Measurements from ENCODE around the gene HOXB9. TPM values are rescaled to one million over a fixed set of nuclear protein-coding genes. Genes with fewer than 3 reads are reported as not detected.

The HOXB9 gene
- total and polyA plus RNA-seq, 12 donors: 0.11 to 2.7 (median 0.68) TPM; not detected in 2

DNA sequence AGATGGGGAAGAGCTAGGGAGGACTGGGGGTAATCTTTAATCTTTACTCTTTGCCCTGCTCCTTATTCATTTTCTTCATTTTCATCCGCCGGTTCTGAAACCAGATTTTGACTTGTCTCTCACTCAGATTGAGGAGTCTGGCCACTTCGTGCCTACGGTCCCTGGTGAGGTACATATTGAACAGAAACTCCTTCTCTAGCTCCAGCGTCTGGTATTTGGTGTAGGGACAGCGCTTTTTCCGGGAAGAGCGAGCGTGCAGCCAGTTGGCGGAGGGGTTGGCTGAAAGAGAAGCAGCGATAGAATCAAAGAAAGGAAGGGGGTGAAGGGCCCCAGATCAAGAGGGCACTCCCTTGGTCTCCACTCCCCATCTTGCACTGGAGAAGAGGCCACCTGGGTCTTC, 3.3 kb downstream of the HOXB9 start:
- Histone ChIP-seq H3K4me3 (no peak overlapping the region), H3K4me1 (replicated peaks in 1 of 2) (peaks cover 19 to 25% of the 10 kb centered on the region in 2 donors), H3K27me3 (peaks cover 75% of the 10 kb centered on the region), H3K36me3 (replicated peaks in 1 of 2) (no peaks in the 10 kb centered on the region), H3K27ac (no peak overlapping the region), H3K9me3 (replicated peaks in 1 of 3) (no peaks in the 10 kb centered on the region)
- intact Hi-C loops (cut with DNase I): loop anchor here in 1 of 2 donors (10.0 kb wide), 1 partner anchor 468 kb away; no protein-coding TSS in a partner anchor
- no peak for DNase-seq
- 55 to 64% (median 58%) methylated on average over 11 of the region's 11 CpGs for WGBS, 4 donors
- TF ChIP-seq POLR2A (IDR thresholded peaks at IDR 0.05): no peak
- TF ChIP-seq, protein P1, sequence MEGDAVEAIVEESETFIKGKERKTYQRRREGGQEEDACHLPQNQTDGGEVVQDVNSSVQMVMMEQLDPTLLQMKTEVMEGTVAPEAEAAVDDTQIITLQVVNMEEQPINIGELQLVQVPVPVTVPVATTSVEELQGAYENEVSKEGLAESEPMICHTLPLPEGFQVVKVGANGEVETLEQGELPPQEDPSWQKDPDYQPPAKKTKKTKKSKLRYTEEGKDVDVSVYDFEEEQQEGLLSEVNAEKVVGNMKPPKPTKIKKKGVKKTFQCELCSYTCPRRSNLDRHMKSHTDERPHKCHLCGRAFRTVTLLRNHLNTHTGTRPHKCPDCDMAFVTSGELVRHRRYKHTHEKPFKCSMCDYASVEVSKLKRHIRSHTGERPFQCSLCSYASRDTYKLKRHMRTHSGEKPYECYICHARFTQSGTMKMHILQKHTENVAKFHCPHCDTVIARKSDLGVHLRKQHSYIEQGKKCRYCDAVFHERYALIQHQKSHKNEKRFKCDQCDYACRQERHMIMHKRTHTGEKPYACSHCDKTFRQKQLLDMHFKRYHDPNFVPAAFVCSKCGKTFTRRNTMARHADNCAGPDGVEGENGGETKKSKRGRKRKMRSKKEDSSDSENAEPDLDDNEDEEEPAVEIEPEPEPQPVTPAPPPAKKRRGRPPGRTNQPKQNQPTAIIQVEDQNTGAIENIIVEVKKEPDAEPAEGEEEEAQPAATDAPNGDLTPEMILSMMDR (IDR thresholded peaks at IDR 0.05): no peak

DNA sequence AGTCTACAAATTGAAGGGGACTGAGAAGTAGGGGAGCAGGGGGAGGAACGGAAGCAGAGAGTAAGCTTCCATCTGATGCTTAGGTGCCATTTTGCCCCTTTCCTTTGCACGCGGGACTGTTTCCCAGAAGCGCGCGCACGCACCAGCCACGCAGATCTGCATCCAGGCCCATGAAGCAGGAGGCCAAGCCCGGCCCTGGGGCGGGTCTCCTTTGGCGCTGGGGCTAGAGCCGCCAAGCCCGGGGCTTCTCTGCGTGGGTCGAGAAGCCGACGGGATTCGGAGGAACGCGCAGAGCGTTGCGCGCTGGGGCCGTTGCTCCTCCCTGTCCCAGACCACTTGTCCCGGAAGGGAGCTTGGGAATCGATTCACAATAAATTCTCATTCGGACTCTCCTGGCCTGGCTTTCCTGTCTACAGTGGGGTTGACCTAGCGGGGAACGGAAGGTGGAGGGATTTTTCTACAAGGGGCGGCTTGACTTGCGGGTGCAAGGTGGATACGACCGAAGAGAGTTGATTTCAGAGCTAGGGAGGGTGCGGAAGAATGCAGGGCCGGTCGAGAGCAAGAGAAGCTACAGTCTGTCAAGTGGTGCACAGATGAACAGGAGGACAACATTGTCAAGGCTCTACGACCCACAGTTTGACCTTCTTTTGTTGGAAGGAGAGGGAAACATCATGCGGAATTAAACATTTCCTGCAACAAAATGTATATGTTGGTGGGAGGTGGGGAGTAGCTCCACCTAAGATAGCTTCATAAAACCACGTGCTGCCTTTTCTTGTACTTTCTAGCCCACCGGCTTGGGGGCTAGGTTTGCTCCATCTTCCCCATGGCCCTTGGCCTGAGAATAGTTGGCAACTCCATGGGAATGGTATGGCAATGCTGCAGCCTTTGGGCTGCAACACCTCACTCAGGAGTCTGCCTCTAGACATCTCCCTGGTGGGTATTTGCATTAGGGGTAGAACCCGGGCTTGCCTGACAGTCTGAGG, 4.5 kb downstream of the HOXB9 start:
- intact Hi-C loops (cut with DNase I): loop anchor here in 1 of 2 donors (10.0 kb wide), 1 partner anchor 467 kb away; no protein-coding TSS in a partner anchor
- Histone ChIP-seq H3K27me3 (peaks cover 75% of the 10 kb centered on the region), H3K9me3 (replicated peaks in 1 of 3) (no peaks in the 10 kb centered on the region), H3K4me1 (replicated peaks in 1 of 2) (peaks cover 19 to 26% of the 10 kb centered on the region in 2 donors), H3K27ac (no peak overlapping the region), H3K4me3 (no peak overlapping the region), H3K36me3 (replicated peaks in 1 of 2) (no peaks in the 10 kb centered on the region)
- no peak for TF ChIP-seq POLR2A (IDR thresholded peaks at IDR 0.05)
- TF ChIP-seq, protein P1 (IDR thresholded peaks at IDR 0.05): no peak
- DNase-seq: no peak
- WGBS, 4 donors: 31 to 46% (median 38%) methylated on average over 22 to 41 of the region's 41 CpGs

DNA sequence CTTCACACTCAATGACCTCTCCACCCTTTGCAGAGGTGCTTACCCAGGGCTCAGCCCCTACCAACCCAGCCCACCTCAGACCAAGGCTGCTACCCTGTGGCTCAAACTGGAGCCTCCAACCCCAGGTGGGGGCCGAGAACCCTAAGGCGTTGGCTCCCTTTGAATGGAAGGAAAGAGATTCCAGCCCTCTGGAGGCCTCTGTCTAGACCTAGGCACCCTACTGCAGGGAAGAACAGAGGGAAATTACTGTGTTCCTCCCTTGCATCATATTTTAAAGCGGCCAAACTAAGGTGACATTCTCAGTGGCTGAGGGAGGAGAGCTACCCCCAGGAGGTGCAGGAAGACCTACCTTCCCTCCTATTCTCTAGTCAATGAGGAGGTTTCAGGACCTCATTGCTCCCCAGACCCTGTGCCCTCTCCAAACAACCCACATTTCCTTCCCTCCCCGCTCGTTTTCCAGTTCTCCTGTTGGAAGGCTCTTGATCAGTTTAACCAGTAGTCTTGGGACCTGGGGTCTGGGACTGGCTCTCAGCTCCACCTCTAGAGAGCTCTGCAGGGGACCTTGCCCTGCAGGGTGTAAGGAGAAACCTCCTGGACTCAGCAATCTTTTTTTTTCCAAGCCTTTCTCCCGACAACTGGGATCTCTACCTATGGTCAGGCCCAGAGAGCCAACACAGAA, 5.6 kb downstream of the HOXB9 start:
- TF ChIP-seq POLR2A (IDR thresholded peaks at IDR 0.05): no peak
- TF ChIP-seq, protein P1 (IDR thresholded peaks at IDR 0.05): no peak
- H3K27ac ChIP-seq: no peak overlapping the region
- no peak overlapping the region for H3K4me3 ChIP-seq
- H3K4me1 ChIP-seq (replicated peaks in 1 of 2): peaks cover 9 to 15% of the 10 kb centered on the region in 2 donors
- WGBS, 4 donors: 73 to 78% (median 76%) methylated on average over 4 to 6 of the region's 6 CpGs
- H3K36me3 ChIP-seq (replicated peaks in 1 of 2): no peaks in the 10 kb centered on the region
- intact Hi-C loops (cut with DNase I): loop anchor here in 1 of 2 donors (10.0 kb wide), 1 partner anchor 466 kb away; no protein-coding TSS in a partner anchor
- no peak for DNase-seq
- no peaks in the 10 kb centered on the region for H3K9me3 ChIP-seq (replicated peaks in 1 of 3)
- H3K27me3 ChIP-seq: peaks cover 75% of the 10 kb centered on the region
